ENCODE data around the gene MAP4K5.
"Not testable (repeated sequence)": the region's sequence is repeated elsewhere in the genome, so short reads cannot be mapped to it uniquely, and the experiment has no call there.

MAP4K5 gene

GRCh38 chr14:50532502-50533240 is at the start of gene MAP4K5:
TSS of gene MAP4K5 (minus strand) at chr14:50532569. CDS start at chr14:50532049, 520 bp downstream.
- peak; percentile 86 for DNase-seq

GRCh38 chr14:50578433-50578832 is 46.1 kb upstream of the MAP4K5 start:
- no peak for DNase-seq

GRCh38 chr14:50577982-50578381 is 45.6 kb upstream of the MAP4K5 start:
- DNase-seq: no peak

- no peak for DNase-seq
Observed at GRCh38 chr14:50575769-50576168, 43.4 kb upstream of the MAP4K5 start.

- no peak for DNase-seq
Observed at GRCh38 chr14:50573862-50574261, 41.5 kb upstream of the MAP4K5 start.

GRCh38 chr14:50569714-50570274 is 37.4 kb upstream of the MAP4K5 start:
- DNase-seq: no peak

GRCh38 chr14:50562841-50563240 is 30.5 kb upstream of the MAP4K5 start:
- DNase-seq: no peak

GRCh38 chr14:50560931-50561285 is 28.5 kb upstream of the MAP4K5 start:
- DNase-seq: peak; percentile 23

- peak; percentile 18 for DNase-seq
Observed at GRCh38 chr14:50559990-50560930, 27.9 kb upstream of the MAP4K5 start, which contains the start of gene ATL1. TSS of gene ATL1 (plus strand) at chr14:50560145. CDS start at chr14:50560266, 121 bp downstream.

- DNase-seq: not testable (repeated sequence)
Observed at GRCh38 chr14:50552796-50553195, 20.4 kb upstream of the MAP4K5 start.

- no peak for DNase-seq
Observed at GRCh38 chr14:50551877-50552276, 19.5 kb upstream of the MAP4K5 start.

GRCh38 chr14:50550294-50550693 is 17.9 kb upstream of the MAP4K5 start:
- DNase-seq: no peak

- no peak for DNase-seq
Observed at GRCh38 chr14:50545618-50546017, 13.2 kb upstream of the MAP4K5 start.

- no peak for DNase-seq
Observed at GRCh38 chr14:50544911-50545310, 12.5 kb upstream of the MAP4K5 start.

GRCh38 chr14:50542941-50543418 is 10.6 kb upstream of the MAP4K5 start:
- peak; percentile 5 for DNase-seq

- DNase-seq: no peak
Observed at GRCh38 chr14:50541159-50541567, 8.8 kb upstream of the MAP4K5 start.

- DNase-seq: no peak
Observed at GRCh38 chr14:50539051-50539450, 6.7 kb upstream of the MAP4K5 start.

GRCh38 chr14:50538034-50538433 is 5.7 kb upstream of the MAP4K5 start:
- not testable (repeated sequence) for DNase-seq

- no peak for DNase-seq
Observed at GRCh38 chr14:50534997-50535396, 2.6 kb upstream of the MAP4K5 start.

GRCh38 chr14:50534416-50534815 is 2.0 kb upstream of the MAP4K5 start:
- DNase-seq: no peak

GRCh38 chr14:50533806-50534205 is 1.4 kb upstream of the MAP4K5 start:
- no peak for DNase-seq

- DNase-seq: no peak
Observed at GRCh38 chr14:50533241-50533705, 904 bp upstream of the MAP4K5 start.

All from activated CD4-positive, alpha-beta T cell treated with anti-CD3 and anti-CD28 coated beads, Interleukin-2, amount 50 U/mL, for 1 hour (primary cell).